ENCODE results near the gene DLG5. TPM values are rescaled to one million over a fixed set of nuclear protein-coding genes. Genes with fewer than 3 reads are reported as not detected.
"Not testable (repeated sequence)": the region's sequence is repeated elsewhere in the genome, so short reads cannot be mapped to it uniquely, and the experiment has no call there.

DLG5 gene
- total RNA-seq, 1 donor from 2014 or later: 35.5 TPM

DNA sequence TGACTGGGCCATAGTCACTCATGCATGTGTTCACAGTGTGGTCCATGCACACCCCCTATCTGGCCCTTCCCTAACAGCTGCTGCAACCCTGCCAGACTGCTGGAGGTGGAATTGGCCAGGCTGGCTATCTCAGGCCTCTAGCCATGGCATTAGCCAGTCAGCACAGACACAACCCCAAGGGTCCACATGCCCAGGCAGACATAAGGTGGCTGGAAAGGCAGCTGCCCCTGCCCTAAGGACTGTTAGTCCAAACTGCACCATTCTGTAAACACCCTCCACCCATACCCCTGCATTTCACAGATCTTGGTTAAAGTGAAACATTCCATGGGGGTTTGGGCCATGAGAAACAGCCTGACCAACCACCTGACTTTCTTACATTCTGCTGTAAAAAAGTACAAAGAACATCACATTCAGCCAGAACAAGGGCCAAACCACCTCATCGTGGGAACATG is 151.6 kb downstream of the DLG5 start:
- peaks cover 10% of the 10 kb centered on the region for H3K4me1 Mint-ChIP-seq (ENCODE audit: low read depth, unreplicated experiment)
- peaks cover 2% of the 10 kb centered on the region for H3K27me3 Mint-ChIP-seq (ENCODE audit: unreplicated experiment)
- peaks cover 24% of the 10 kb centered on the region for H3K36me3 Mint-ChIP-seq (ENCODE audit: unreplicated experiment)
- TF ChIP-seq, protein P1, sequence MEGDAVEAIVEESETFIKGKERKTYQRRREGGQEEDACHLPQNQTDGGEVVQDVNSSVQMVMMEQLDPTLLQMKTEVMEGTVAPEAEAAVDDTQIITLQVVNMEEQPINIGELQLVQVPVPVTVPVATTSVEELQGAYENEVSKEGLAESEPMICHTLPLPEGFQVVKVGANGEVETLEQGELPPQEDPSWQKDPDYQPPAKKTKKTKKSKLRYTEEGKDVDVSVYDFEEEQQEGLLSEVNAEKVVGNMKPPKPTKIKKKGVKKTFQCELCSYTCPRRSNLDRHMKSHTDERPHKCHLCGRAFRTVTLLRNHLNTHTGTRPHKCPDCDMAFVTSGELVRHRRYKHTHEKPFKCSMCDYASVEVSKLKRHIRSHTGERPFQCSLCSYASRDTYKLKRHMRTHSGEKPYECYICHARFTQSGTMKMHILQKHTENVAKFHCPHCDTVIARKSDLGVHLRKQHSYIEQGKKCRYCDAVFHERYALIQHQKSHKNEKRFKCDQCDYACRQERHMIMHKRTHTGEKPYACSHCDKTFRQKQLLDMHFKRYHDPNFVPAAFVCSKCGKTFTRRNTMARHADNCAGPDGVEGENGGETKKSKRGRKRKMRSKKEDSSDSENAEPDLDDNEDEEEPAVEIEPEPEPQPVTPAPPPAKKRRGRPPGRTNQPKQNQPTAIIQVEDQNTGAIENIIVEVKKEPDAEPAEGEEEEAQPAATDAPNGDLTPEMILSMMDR (IDR thresholded peaks at IDR 0.05; ENCODE audit: partially characterized antibody, unreplicated experiment): no peak
- no peak for DNase-seq
- H3K27ac Mint-ChIP-seq (ENCODE audit: unreplicated experiment): no peak overlapping the region
- peaks cover 10% of the 10 kb centered on the region for H3K9me3 Mint-ChIP-seq (ENCODE audit: unreplicated experiment)
- H3K4me3 Mint-ChIP-seq (ENCODE audit: unreplicated experiment): no peak overlapping the region

DNA sequence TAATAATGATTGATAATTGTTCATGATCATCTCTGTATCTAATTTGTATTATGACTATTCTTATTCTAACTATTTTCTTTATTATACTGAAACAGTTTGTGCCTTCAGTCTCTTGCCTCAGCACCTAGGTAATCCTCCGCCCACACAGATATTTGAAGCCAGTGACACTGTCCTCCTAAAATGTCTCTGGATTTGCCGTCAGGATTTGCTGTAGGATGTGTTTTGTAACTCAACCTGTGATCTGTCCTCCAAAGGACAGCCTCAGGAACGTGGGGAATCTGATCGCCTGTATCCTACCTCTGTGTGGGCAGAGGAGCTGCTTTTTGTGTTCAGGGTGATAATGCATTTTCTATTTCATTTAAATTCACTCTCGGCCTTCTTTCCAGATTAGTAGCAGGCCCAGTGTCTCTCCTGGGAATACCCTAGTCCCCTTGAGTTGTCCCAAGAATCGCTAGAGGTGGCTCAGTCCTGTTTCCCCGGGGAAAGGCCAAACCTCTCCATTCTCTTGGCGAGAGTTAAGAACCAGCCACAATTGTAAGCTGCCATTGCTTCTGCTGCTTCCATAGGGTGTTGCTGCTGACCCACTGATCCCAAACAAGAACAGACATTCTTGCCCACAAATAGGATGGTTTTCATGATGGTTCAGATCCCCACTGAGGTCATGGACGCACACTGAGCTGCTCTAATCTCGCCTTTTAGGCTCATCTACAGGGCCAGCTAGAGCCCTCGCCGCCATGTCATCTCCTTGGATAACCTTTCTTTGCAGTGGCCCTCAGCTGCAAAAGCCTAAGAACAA is 152.7 kb downstream of the DLG5 start:
- Mint-ChIP-seq H3K4me1 (ENCODE audit: low read depth, unreplicated experiment) (peaks cover 10% of the 10 kb centered on the region), H3K27ac (ENCODE audit: unreplicated experiment) (no peak overlapping the region), H3K27me3 (ENCODE audit: unreplicated experiment) (peaks cover 2% of the 10 kb centered on the region), H3K9me3 (ENCODE audit: unreplicated experiment) (peaks cover 10% of the 10 kb centered on the region), H3K36me3 (ENCODE audit: unreplicated experiment) (peaks cover 20% of the 10 kb centered on the region), H3K4me3 (ENCODE audit: unreplicated experiment) (no peak overlapping the region)
- TF ChIP-seq, protein P1 (IDR thresholded peaks at IDR 0.05; ENCODE audit: partially characterized antibody, unreplicated experiment): no peak
- DNase-seq: no peak

DNA sequence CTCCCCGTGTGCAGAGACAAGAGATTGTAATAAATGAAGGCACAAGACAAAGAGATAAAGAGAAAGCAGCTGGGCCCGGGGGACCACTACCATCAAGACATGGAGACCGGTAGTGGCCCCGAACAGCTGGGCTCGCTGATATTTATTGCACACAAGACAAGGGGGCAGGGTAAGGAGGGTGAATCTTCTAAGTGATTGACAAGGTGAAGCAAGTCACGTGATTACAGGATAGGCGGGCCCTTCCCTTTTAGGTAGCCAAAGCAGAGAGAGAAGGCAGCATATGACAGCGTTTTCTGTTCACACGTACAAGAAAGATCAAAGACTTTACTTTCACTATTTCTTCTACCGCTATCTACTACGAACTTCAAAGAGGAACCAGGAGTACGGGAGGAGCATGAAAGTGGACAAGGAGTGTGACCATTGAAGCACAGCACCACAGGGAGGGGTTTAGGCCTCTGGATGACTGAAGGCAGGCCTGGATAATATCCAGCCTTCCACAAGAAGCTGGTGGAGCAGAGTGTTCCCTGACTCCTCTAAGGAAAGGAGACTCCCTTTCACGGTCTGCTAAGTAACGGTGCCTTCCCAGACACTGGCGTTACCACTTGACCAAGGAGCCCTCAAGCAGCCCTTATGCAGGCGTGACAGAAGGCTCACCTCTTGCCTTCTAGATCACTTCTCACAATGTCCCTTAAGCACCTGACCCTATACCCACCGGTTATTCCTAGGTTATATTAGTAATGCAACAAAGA is 153.5 kb downstream of the DLG5 start:
- H3K27me3 Mint-ChIP-seq (ENCODE audit: unreplicated experiment); H3K27ac Mint-ChIP-seq (ENCODE audit: unreplicated experiment); DNase-seq; H3K4me3 Mint-ChIP-seq (ENCODE audit: unreplicated experiment): not testable (repeated sequence)
- H3K4me1 Mint-ChIP-seq (ENCODE audit: low read depth, unreplicated experiment): peaks cover 13% of the 10 kb centered on the region
- H3K9me3 Mint-ChIP-seq (ENCODE audit: unreplicated experiment): peaks cover 10% of the 10 kb centered on the region
- H3K36me3 Mint-ChIP-seq (ENCODE audit: unreplicated experiment): peaks cover 20% of the 10 kb centered on the region

DNA sequence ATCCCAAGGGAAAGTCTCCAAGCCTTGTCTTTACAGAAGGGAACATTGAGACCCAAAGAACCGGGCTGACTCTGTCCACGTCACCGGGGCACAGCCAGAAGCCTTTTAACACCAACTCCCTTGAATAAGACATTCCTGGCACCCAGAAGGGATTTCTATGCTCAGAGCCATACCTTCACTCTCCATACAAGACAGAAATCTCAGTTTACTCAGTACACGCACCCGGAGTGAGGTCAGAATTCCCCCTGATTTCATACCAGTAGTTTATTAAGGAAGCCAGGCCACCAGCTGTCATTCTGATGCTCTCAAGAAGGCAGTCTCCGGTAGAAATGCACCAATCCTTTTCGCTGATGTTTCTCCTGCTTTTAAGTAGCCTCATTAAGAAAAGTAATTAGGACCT is 154.7 kb downstream of the DLG5 start:
- peaks cover 8% of the 10 kb centered on the region for H3K9me3 Mint-ChIP-seq (ENCODE audit: unreplicated experiment)
- no peak overlapping the region for H3K4me3 Mint-ChIP-seq (ENCODE audit: unreplicated experiment)
- no peak overlapping the region for H3K27ac Mint-ChIP-seq (ENCODE audit: unreplicated experiment)
- TF ChIP-seq, protein P1 (IDR thresholded peaks at IDR 0.05; ENCODE audit: partially characterized antibody, unreplicated experiment): no peak
- DNase-seq: no peak
- peaks cover 2% of the 10 kb centered on the region for H3K27me3 Mint-ChIP-seq (ENCODE audit: unreplicated experiment)
- H3K4me1 Mint-ChIP-seq (ENCODE audit: low read depth, unreplicated experiment): peaks cover 14% of the 10 kb centered on the region
- peaks cover 11% of the 10 kb centered on the region for H3K36me3 Mint-ChIP-seq (ENCODE audit: unreplicated experiment)

DNA sequence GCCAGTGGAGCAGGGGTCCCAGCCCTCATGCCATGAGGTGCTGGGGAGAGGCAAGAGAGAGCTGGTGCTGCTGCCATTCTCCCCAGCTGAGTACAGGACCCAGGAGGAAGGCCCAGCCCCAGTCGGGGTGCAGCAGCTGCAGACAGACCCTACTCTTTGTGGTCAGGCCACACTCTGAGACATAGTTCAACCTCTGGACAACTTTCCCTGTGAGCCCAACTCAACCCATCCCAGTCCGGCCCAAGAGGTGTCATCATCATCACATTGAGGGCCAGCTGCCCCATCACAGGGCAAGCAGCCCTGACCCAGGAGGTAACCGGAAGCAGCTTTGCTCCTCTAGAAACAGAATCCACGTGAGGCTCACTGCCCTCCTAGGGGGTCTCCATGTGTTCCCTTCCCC is 155.1 kb downstream of the DLG5 start:
- H3K27ac Mint-ChIP-seq (ENCODE audit: unreplicated experiment): no peak overlapping the region
- peaks cover 9% of the 10 kb centered on the region for H3K36me3 Mint-ChIP-seq (ENCODE audit: unreplicated experiment)
- no peak overlapping the region for H3K4me3 Mint-ChIP-seq (ENCODE audit: unreplicated experiment)
- H3K9me3 Mint-ChIP-seq (ENCODE audit: unreplicated experiment): peaks cover 5% of the 10 kb centered on the region
- peaks cover 14% of the 10 kb centered on the region for H3K4me1 Mint-ChIP-seq (ENCODE audit: low read depth, unreplicated experiment)
- no peak for DNase-seq
- H3K27me3 Mint-ChIP-seq (ENCODE audit: unreplicated experiment): peaks cover 4% of the 10 kb centered on the region
- TF ChIP-seq, protein P1 (IDR thresholded peaks at IDR 0.05; ENCODE audit: partially characterized antibody, unreplicated experiment): no peak
